SK-N-MC (cell line): ENCODE results near the gene RNF2.

ENCODE experiments used
- DNase-seq: peaks from one replicate; pipeline ENCODE4 v3.0.0-alpha.2; 2011; ENCODE audit warnings: low read depth, low spot score
- H3K27ac ChIP-seq: fragments of 200-600 bp; sonication (generic); 2 replicates; pipeline ENCODE4 v1.5.1; 2016; ENCODE audit warnings: mixed run types
- H3K36me3 ChIP-seq: fragments of 200-600 bp; sonication (generic); 2 replicates; pipeline ENCODE4 v1.6.1; 2017; ENCODE audit warnings: antibody characterized with exemption, low read length, mixed read lengths; ENCODE audit not compliant: insufficient read depth
- H3K4me3 ChIP-seq: fragments of 200-600 bp; sonication (generic); 2 replicates; pipeline ENCODE4 v1.5.1; 2016
- H3K9ac ChIP-seq: fragments of 200-600 bp; sonication (generic); 2 replicates; pipeline ENCODE4 v1.8.0; 2017; ENCODE audit warnings: mixed run types, mixed read lengths; ENCODE audit not compliant: insufficient read length
- H3K9me3 ChIP-seq: fragments of 200-600 bp; sonication (generic); 2 replicates; pipeline ENCODE4 v1.6.1; 2017; ENCODE audit warnings: low read depth, mild to moderate bottlenecking, antibody characterized with exemption, low read length, moderate library complexity, mixed read lengths
- EZH2 ChIP-seq: fragments of 200-600 bp; sonication (generic); IDR thresholded peaks from one replicate; pipeline ENCODE4 v1.6.1; 2017; ENCODE audit warnings: antibody characterized with exemption
- FOXP2 ChIP-seq: optimal IDR thresholded peaks from 2 replicates; pipeline ENCODE3; 2011; ENCODE audit warnings: mild to moderate bottlenecking, moderate library complexity; ENCODE audit not compliant: insufficient read depth; ENCODE audit errors: extremely low read length, control extremely low read depth
- POLR2AphosphoS5 ChIP-seq: IDR thresholded peaks from 2 replicates; pipeline ENCODE4 v1.6.1; 2012; ENCODE audit warnings: mild to moderate bottlenecking, low read depth, low read length, borderline replicate concordance

RNF2 gene

DNA sequence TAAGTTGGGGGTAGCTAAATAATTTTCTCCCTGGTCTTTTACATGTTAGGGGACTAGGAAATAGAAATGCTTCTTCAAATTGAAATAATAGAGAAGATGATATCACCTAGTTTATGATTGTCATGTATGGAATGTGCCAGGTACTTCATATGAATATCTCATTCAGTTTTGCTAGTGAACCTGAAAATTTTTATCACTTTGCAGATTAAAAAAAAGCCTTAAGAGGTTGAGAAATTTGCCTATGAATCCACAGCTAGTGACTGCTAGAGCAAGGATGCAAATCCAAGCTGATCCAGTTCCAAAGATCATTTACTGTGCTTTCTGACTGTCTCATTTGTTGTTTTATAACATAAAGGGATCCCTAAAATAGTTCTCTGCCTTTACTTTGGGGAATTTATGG lies 24.7 kb downstream of the RNF2 start:
- Histone ChIP-seq H3K36me3 (peaks cover 26% of the 10 kb centered on the region), H3K9ac (no peak overlapping the region), H3K9me3 (no peaks in the 10 kb centered on the region), H3K4me3 (no peak overlapping the region), H3K27ac (no peak overlapping the region)
- no peak for TF ChIP-seq EZH2
- no peak for TF ChIP-seq POLR2AphosphoS5
- TF ChIP-seq FOXP2: no peak
- no peak for DNase-seq

GRCh38 chr1:185073725-185074124 lies 28.4 kb downstream of the RNF2 start:
- no peak for TF ChIP-seq EZH2
- no peak for TF ChIP-seq FOXP2
- TF ChIP-seq POLR2AphosphoS5: no peak
- Histone ChIP-seq H3K4me3 (no peak overlapping the region), H3K36me3 (peaks cover 18% of the 10 kb centered on the region), H3K9ac (no peak overlapping the region), H3K9me3 (peaks cover 4% of the 10 kb centered on the region; the same call in 1 of the 2 replicates), H3K27ac (no peak overlapping the region)
- DNase-seq: no peak

- Histone ChIP-seq H3K9me3 (peaks cover 4% of the 10 kb centered on the region; the same call in 1 of the 2 replicates), H3K27ac (no peak overlapping the region), H3K9ac (no peak overlapping the region), H3K36me3 (peaks cover 15% of the 10 kb centered on the region), H3K4me3 (no peak overlapping the region)
- TF ChIP-seq POLR2AphosphoS5: no peak
- no peak for TF ChIP-seq FOXP2
- no peak for TF ChIP-seq EZH2
- DNase-seq: no peak
These were observed 28.9 kb downstream of the RNF2 start for GRCh38 chr1:185074307-185074706.

DNA sequence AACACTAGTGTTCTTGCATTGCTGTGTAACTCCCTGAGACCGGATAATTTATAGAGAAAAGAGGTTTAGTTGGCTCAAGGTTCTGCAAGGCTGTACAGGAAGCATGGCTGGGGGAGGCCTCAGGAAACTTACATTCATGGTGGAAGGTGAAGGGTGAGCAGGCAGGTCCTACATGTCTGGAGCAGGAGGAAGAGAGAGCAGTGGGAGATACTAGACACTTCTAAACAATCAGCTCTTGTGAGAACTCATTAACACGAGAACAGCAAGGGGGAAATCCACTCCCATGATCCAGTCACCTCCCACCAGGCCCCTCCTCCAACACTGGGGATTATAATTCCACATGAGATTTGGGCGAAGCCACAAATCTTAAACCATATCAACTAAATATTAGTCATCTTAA lies 30.1 kb downstream of the RNF2 start:
- no peak for DNase-seq
- H3K9ac ChIP-seq: no peak overlapping the region
- no peak overlapping the region for H3K4me3 ChIP-seq
- peaks cover 4% of the 10 kb centered on the region; the same call in 1 of the 2 replicates for H3K9me3 ChIP-seq
- TF ChIP-seq FOXP2 (no peak), EZH2 (no peak), POLR2AphosphoS5 (no peak)
- H3K36me3 ChIP-seq: peaks cover 15% of the 10 kb centered on the region
- H3K27ac ChIP-seq: no peak overlapping the region

DNA sequence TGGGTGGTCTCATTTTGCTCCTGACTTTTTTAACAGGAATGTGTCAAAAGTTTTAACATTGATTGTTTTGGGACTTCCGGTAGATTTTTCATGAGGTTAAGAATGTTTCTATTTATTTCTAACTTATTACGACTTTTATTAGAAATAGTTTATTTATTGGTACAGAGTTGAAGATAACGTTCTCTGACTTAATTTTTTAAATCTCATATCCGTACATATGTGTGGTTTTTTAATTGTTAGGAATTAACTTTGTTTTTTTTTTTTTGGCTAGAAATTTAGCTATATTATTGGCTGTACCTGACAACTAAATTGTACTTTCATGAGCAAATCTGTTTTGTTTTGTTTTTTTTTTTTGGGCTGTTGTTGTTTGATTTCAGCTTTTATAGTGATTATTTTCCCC lies 32.0 kb downstream of the RNF2 start:
- H3K27ac ChIP-seq: no peak overlapping the region
- DNase-seq: no peak

GRCh38 chr1:185080422-185080821 lies 35.1 kb downstream of the RNF2 start:
- no peak overlapping the region for H3K9ac ChIP-seq
- no peak overlapping the region for H3K4me3 ChIP-seq
- peaks cover 4% of the 10 kb centered on the region; the same call in 1 of the 2 replicates for H3K9me3 ChIP-seq
- H3K36me3 ChIP-seq: no peaks in the 10 kb centered on the region; the same call in 1 of the 2 replicates
- H3K27ac ChIP-seq: no peak overlapping the region
- no peak for TF ChIP-seq EZH2
- no peak for TF ChIP-seq POLR2AphosphoS5
- no peak for TF ChIP-seq FOXP2
- no peak for DNase-seq

More for the DNA sequence above, 32.0 kb downstream of the RNF2 start:
- peaks cover 4% of the 10 kb centered on the region; the same call in 1 of the 2 replicates for H3K9me3 ChIP-seq
- H3K9ac ChIP-seq: no peak overlapping the region
- H3K4me3 ChIP-seq: no peak overlapping the region
- peaks cover 5% of the 10 kb centered on the region for H3K36me3 ChIP-seq
- TF ChIP-seq EZH2 (no peak), POLR2AphosphoS5 (no peak), FOXP2 (no peak)

GRCh38 chr1:185083818-185084217 lies 38.5 kb downstream of the RNF2 start:
- Histone ChIP-seq H3K36me3 (peaks cover 23% of the 10 kb centered on the region), H3K27ac (no peak overlapping the region), H3K9me3 (no peaks in the 10 kb centered on the region; the same call in 1 of the 2 replicates), H3K4me3 (no peak overlapping the region), H3K9ac (no peak overlapping the region)
- no peak for TF ChIP-seq EZH2
- TF ChIP-seq FOXP2: no peak
- TF ChIP-seq POLR2AphosphoS5: no peak
- no peak for DNase-seq

DNA sequence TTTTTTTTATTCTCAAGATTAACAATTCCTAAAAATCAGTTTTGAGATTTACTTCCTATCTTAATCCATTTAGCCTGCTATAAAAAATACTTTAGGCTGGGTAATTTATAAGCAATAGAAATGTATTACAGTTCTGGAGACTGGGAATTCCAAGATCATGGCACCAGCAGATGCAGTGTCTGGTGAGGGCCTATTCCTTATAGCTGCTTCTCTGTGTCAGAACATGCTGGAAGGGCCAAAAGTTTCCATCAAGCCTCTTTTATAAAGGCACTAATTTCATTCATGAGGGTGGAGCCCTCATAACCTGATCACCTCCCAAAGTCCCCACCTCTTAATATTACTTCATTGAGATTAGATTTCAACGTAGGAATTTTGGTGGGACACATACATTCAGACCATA lies 41.7 kb downstream of the RNF2 start:
- H3K27ac ChIP-seq: peak overlapping the region; percentile 58; the same call in 1 of the 2 replicates
- no peaks in the 10 kb centered on the region; the same call in 1 of the 2 replicates for H3K9me3 ChIP-seq
- H3K9ac ChIP-seq: no peak overlapping the region
- no peak for DNase-seq
- peaks cover 41% of the 10 kb centered on the region for H3K36me3 ChIP-seq
- H3K4me3 ChIP-seq: no peak overlapping the region
- TF ChIP-seq EZH2 (no peak), POLR2AphosphoS5 (no peak), FOXP2 (no peak)

GRCh38 chr1:185087746-185088145 lies 42.4 kb downstream of the RNF2 start:
- H3K4me3 ChIP-seq: no peak overlapping the region
- no peaks in the 10 kb centered on the region; the same call in 1 of the 2 replicates for H3K9me3 ChIP-seq
- H3K27ac ChIP-seq: no peak overlapping the region
- TF ChIP-seq EZH2 (no peak), FOXP2 (no peak), POLR2AphosphoS5 (no peak)
- H3K9ac ChIP-seq: no peak overlapping the region
- no peak for DNase-seq
- H3K36me3 ChIP-seq: peaks cover 41% of the 10 kb centered on the region
